HepG2 (cell line): ENCODE results near the gene MTMR3. TPM values are rescaled to one million over a fixed set of nuclear protein-coding genes. Genes with fewer than 3 reads are reported as not detected.

Experiments used
- ATAC-seq: fragments of 200-7000 bp; cut with Tn5 transposase; 3 replicates; pipeline ENCODE4 v1.9.1; 2020; ENCODE audit warnings: mild to moderate bottlenecking, moderate library complexity
- BruUV-seq: library from RNA; stranded (reverse); fragments of 400-500 nt; replicated peaks from 2 replicates; lab custom pipeline; 2021; lab: Mats Ljungman, UMichigan
- CTCF ChIA-PET: fragments of 300-600 bp; formaldehyde crosslinking; extraction: SDS; loops from one replicate; lab custom pipeline; 2021; ENCODE audit warnings: low total read pairs, inconsistent platforms, low intra/inter-chr PET ratio; lab: Yijun Ruan, JAX
- POLR2A ChIA-PET: fragments of 350-600 bp; sonication (Branson Sonifier 250); formaldehyde crosslinking; loops from one replicate; lab custom pipeline; 2020; ENCODE audit warnings: antibody characterized with exemption, inconsistent platforms; lab: Yijun Ruan, JAX
- DNase-seq: peaks from one replicate; pipeline ENCODE4 v3.0.0-alpha.2; 2015; ENCODE audit warnings: low spot score
- FAIRE-seq: peaks from 3 replicates; lab custom pipeline; 2011; peaks lifted over from hg19 to GRCh38; lab: Jason Lieb, UNC
- H2AFZ ChIP-seq: one replicate; pipeline ENCODE4 v1.6.1; 2011; ENCODE audit warnings: low read length, inconsistent platforms
- H3K27ac ChIP-seq: fragments of 300-600 bp; 3 replicates; pipeline ENCODE4 v1.8.0; 2011; ENCODE audit warnings: mixed run types, mild to moderate bottlenecking, mixed read lengths, low read length, inconsistent platforms; ENCODE audit not compliant: insufficient read depth; ENCODE audit errors: extremely low read length
- H3K27me3 ChIP-seq, 2 experiments: fragments of 200-600 bp in 1 of 2; 2 replicates in 1 of 2; 3 replicates in 1 of 2; pipeline versions ENCODE4 v1.6.0 to v1.8.0; 2011; ENCODE audit warnings: low read length in 2 of 2, mild to moderate bottlenecking in 2 of 2, moderate library complexity in 2 of 2, inconsistent platforms in 1 of 2; ENCODE audit not compliant: insufficient read depth in 2 of 2, control insufficient read depth in 1 of 2
- H3K36me3 ChIP-seq, 2 experiments: fragments of 200-600 bp in 1 of 2; replicated peaks in 1 of 2; 2 replicates in 1 of 2; 3 replicates in 1 of 2; pipeline versions ENCODE4 v1.5.1 to v1.8.0; 2011; ENCODE audit warnings: low read length in 2 of 2, inconsistent platforms in 1 of 2; ENCODE audit not compliant: insufficient read depth in 2 of 2, control insufficient read depth in 1 of 2
- H3K4me1 ChIP-seq: 2 replicates; pipeline ENCODE4 v1.5.1; 2012; ENCODE audit warnings: low read length, inconsistent platforms; ENCODE audit not compliant: insufficient read depth
- H3K4me2 ChIP-seq: 2 replicates; pipeline ENCODE4 v1.6.0; 2011; ENCODE audit warnings: low read depth, low read length, inconsistent platforms
- H3K4me3 ChIP-seq, 3 experiments: fragments of 200-600 bp in 1 of 3; sonication (generic), shearing (Covaris generic) in 1 of 3; replicated peaks in 1 of 3; 2 replicates each; pipeline ENCODE4 v1.5.1; 2011 to 2016; ENCODE audit warnings: low read length in 3 of 3, inconsistent platforms in 2 of 3, low read depth in 2 of 3, mild to moderate bottlenecking in 2 of 3, control low read depth in 1 of 3, mixed read lengths in 1 of 3; ENCODE audit not compliant: insufficient read depth in 1 of 3
- H3K79me2 ChIP-seq: one replicate; pipeline ENCODE4 v1.6.1; 2011; ENCODE audit warnings: low read length, inconsistent platforms; ENCODE audit not compliant: insufficient read depth
- H3K9ac ChIP-seq: 2 replicates; pipeline ENCODE4 v1.6.0; 2011; ENCODE audit warnings: mild to moderate bottlenecking, low read depth, low read length, inconsistent platforms; ENCODE audit not compliant: insufficient read depth
- H3K9me3 ChIP-seq: 2 replicates; pipeline ENCODE4 v1.5.1; 2012; ENCODE audit warnings: mild to moderate bottlenecking, low read length
- H4K20me1 ChIP-seq: 2 replicates; pipeline ENCODE4 v1.6.0; 2011; ENCODE audit warnings: inconsistent platforms, mild to moderate bottlenecking, low read length, moderate library complexity; ENCODE audit not compliant: insufficient read depth
- DNMT1 ChIP-seq: sonication (generic); formaldehyde crosslinking; IDR thresholded peaks from 2 replicates; pipeline ENCODE4 v1.5.1; 2020; ENCODE audit warnings: mild to moderate bottlenecking, missing genetic modification reagents
- ELF1 ChIP-seq: sonication (generic); formaldehyde crosslinking; IDR thresholded peaks from 2 replicates; pipeline ENCODE4 v1.4.0; 2020; ENCODE audit warnings: missing genetic modification reagents
- HNF4A ChIP-seq: sonication (generic); formaldehyde crosslinking; IDR thresholded peaks from 2 replicates; pipeline ENCODE4 v1.4.0; 2020; ENCODE audit warnings: missing genetic modification reagents
- HNRNPH1 ChIP-seq: fragments of 200-400 bp; formaldehyde crosslinking; optimal IDR thresholded peaks from 2 replicates; pipeline ENCODE3; 2017; ENCODE audit warnings: mild to moderate bottlenecking, low read depth, low read length
- KAT8 ChIP-seq: IDR thresholded peaks from 2 replicates; pipeline ENCODE4 v1.6.1; 2016; ENCODE audit warnings: missing genetic modification reagents, missing compliant biosample characterization
- MNT ChIP-seq: fragments of 450-650 bp; IDR thresholded peaks from 2 replicates; pipeline ENCODE4 v1.6.1; 2016
- NAIF1 ChIP-seq: sonication (generic); formaldehyde crosslinking; IDR thresholded peaks from 2 replicates; pipeline ENCODE4 v1.5.0; 2020; ENCODE audit warnings: mild to moderate bottlenecking, missing genetic modification reagents, borderline replicate concordance
- PHF21A ChIP-seq: sonication (generic); formaldehyde crosslinking; IDR thresholded peaks from 2 replicates; pipeline ENCODE4 v1.5.0; 2020; ENCODE audit warnings: mild to moderate bottlenecking, missing genetic modification reagents
- PPARG ChIP-seq: conservative IDR thresholded peaks from 2 replicates; pipeline ENCODE4 v1.6.1; 2016; ENCODE audit warnings: missing biosample characterization, missing genetic modification reagents
- ZFP36L1 ChIP-seq: sonication (generic); formaldehyde crosslinking; IDR thresholded peaks from 2 replicates; pipeline ENCODE4 v1.8.0; 2022; ENCODE audit warnings: mild to moderate bottlenecking, missing genetic modification reagents, moderate library complexity
- ZNF569 ChIP-seq: sonication (generic); formaldehyde crosslinking; IDR thresholded peaks from 2 replicates; pipeline ENCODE4 v1.5.0; 2020; ENCODE audit warnings: mild to moderate bottlenecking, missing genetic modification reagents, moderate library complexity, borderline replicate concordance
- ZNF607 ChIP-seq: sonication (generic); formaldehyde crosslinking; IDR thresholded peaks from 2 replicates; pipeline ENCODE4 v1.5.1; 2020; ENCODE audit warnings: missing genetic modification reagents, mild to moderate bottlenecking, borderline replicate concordance
- ZNF709 ChIP-seq: sonication (generic); formaldehyde crosslinking; IDR thresholded peaks from 2 replicates; pipeline ENCODE4 v1.5.0; 2020; ENCODE audit warnings: mild to moderate bottlenecking, missing genetic modification reagents
- in situ Hi-C: cut with HindIII; loops from 2 replicates; pipeline ENCODE4 v1.10.0; 2017; ENCODE audit warnings: low pct_unique_long_range_greater_than_20kb; ENCODE audit not compliant: extremely low pct_ligation_motif_present
- intact Hi-C: fragments of 100-400 bp; cut with micrococcal nuclease; formaldehyde crosslinking; loops from one replicate; pipeline ENCODE4 v1.10.0; 2022; ENCODE audit not compliant: unreplicated experiment
- polyA plus RNA-seq, 8 experiments: library from polyadenylated mRNA; depleted of rRNA in 3 of 8; stranded (reverse) in 7 of 8; unstranded in 1 of 8; fragments of >200 nt; fragmentation: Illumina TruSeq in 4 of 8; extraction: Trizol in 4 of 8; gene quantifications; 2 replicates each; pipeline versions ENCODE4 v1.2.1 to v1.2.3, GENCODE V29; 2011 to 2016; ENCODE audit warnings: low read depth in 4 of 8, missing spikeins in 1 of 8, mixed read lengths in 1 of 8; ENCODE audit not compliant: insufficient read depth in 1 of 8
- total RNA-seq, 5 experiments: library from RNA; depleted of rRNA; stranded (reverse); fragments of >200 nt; fragmentation: Illumina TruSeq; extraction: Trizol; gene quantifications; 2 replicates each; pipeline ENCODE4 v1.2.3, GENCODE V29; 2016; ENCODE audit warnings: low read depth in 1 of 5
- TF ChIP-seq, protein P1 (sequence below): fragments of 450-650 bp; IDR thresholded peaks from 2 replicates; pipeline ENCODE4 v1.6.1; 2017; ENCODE audit warnings: mild to moderate bottlenecking
- TF ChIP-seq, protein P2 (sequence below): sonication (generic); formaldehyde crosslinking; IDR thresholded peaks from 2 replicates; pipeline ENCODE4 v1.5.0; 2020; ENCODE audit warnings: missing genetic modification reagents, mild to moderate bottlenecking, borderline replicate concordance
- TF ChIP-seq, protein P3 (sequence below): sonication (generic); formaldehyde crosslinking; IDR thresholded peaks from 2 replicates; pipeline ENCODE4 v1.8.1; 2023; ENCODE audit warnings: mild to moderate bottlenecking, moderate library complexity, missing genetic modification reagents

The MTMR3 gene
- total and polyA plus RNA-seq, 2 of the 13 experiments (the other 11 are each of a cell fraction or from before 2014, with no cell fraction given): 12.6 to 24.8 TPM

- no peak for TF ChIP-seq ZFP36L1
- peak; percentile 63 for TF ChIP-seq ELF1
- TF ChIP-seq PHF21A: 0 out of 2 replicates have a peak, but pooled peaks have one; percentile 21
- TF ChIP-seq HNF4A: peak; percentile 29; the same call in 1 of the 2 replicates
- TF ChIP-seq PPARG (CRISPR knock-in tag): peak; percentile 84
These were observed 112.0 kb downstream of the MTMR3 start (continued) for GRCh38 chr22:29994943-29995342.

GRCh38 chr22:29997107-29997506 lies 114.1 kb downstream of the MTMR3 start:
- in situ Hi-C loops (no loop called here), intact Hi-C loops (loop anchor here (10.0 kb wide), 1 partner anchor 112 kb away; the partner anchor contains the start of gene MTMR3)
- H3K27ac ChIP-seq: no peak overlapping the region
- no peak overlapping the region for H3K9ac ChIP-seq
- POLR2A ChIA-PET: no interaction called here
- H3K79me2 ChIP-seq: no peaks in the 10 kb centered on the region
- FAIRE-seq (no peak), DNase-seq (no peak)
- CTCF ChIA-PET: no interaction called here
- peaks cover 37% of the 10 kb centered on the region for H3K4me1 ChIP-seq
- no peaks in the 10 kb centered on the region for H3K9me3 ChIP-seq
- H4K20me1 ChIP-seq: no peaks in the 10 kb centered on the region
- no peak overlapping the region for H2AFZ ChIP-seq
- H3K4me3 ChIP-seq: no peak overlapping the region
- TF ChIP-seq DNMT1 (CRISPR knock-in tag): no peak
- TF ChIP-seq ZNF569 (CRISPR knock-in tag): no peak
- TF ChIP-seq MNT: no peak
- TF ChIP-seq, protein P1, sequence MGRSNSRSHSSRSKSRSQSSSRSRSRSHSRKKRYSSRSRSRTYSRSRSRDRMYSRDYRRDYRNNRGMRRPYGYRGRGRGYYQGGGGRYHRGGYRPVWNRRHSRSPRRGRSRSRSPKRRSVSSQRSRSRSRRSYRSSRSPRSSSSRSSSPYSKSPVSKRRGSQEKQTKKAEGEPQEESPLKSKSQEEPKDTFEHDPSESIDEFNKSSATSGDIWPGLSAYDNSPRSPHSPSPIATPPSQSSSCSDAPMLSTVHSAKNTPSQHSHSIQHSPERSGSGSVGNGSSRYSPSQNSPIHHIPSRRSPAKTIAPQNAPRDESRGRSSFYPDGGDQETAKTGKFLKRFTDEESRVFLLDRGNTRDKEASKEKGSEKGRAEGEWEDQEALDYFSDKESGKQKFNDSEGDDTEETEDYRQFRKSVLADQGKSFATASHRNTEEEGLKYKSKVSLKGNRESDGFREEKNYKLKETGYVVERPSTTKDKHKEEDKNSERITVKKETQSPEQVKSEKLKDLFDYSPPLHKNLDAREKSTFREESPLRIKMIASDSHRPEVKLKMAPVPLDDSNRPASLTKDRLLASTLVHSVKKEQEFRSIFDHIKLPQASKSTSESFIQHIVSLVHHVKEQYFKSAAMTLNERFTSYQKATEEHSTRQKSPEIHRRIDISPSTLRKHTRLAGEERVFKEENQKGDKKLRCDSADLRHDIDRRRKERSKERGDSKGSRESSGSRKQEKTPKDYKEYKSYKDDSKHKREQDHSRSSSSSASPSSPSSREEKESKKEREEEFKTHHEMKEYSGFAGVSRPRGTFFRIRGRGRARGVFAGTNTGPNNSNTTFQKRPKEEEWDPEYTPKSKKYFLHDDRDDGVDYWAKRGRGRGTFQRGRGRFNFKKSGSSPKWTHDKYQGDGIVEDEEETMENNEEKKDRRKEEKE: no peak
- TF ChIP-seq, protein P2, sequence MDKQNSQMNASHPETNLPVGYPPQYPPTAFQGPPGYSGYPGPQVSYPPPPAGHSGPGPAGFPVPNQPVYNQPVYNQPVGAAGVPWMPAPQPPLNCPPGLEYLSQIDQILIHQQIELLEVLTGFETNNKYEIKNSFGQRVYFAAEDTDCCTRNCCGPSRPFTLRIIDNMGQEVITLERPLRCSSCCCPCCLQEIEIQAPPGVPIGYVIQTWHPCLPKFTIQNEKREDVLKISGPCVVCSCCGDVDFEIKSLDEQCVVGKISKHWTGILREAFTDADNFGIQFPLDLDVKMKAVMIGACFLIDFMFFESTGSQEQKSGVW: no peak
- no peak for TF ChIP-seq ZNF709 (CRISPR knock-in tag)
- TF ChIP-seq HNRNPH1: no peak
- TF ChIP-seq NAIF1 (CRISPR knock-in tag): no peak
- TF ChIP-seq ZNF607 (CRISPR knock-in tag): no peak
- TF ChIP-seq ELF1: no peak
- TF ChIP-seq KAT8: no peak
- TF ChIP-seq, protein P3, sequence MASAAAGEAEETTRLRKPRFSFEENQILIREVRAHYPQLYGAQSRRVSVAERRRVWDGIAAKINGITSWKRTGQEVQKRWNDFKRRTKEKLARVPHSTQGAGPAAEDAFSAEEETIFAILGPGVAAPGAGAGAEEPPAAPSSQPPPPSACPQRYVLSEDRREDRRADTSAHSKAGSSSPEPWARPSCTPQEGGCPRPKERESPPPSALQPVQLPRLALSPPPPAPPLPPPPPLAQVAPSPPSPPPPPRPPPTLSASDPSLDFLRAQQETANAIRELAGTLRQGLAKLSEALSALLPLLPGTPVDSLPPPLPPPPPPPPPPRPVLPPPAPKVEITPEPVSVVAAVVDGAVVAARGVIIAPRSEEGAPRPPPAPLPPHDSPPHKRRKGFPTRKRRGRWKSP (CRISPR knock-in tag): no peak
- TF ChIP-seq, all 625 proteins: peak for 0
- BruUV-seq: no TSS peak
- no peak overlapping the region for H3K4me2 ChIP-seq
- H3K36me3 ChIP-seq: peaks cover 0 to 19% of the 10 kb centered on the region in 2 experiments; a peak in 4 of 5 replicates
- no peaks in the 10 kb centered on the region for H3K27me3 ChIP-seq
- no peak for ATAC-seq
